Gastroesophageal sphincter (tissue), 4 donors: Measurements from ENCODE around the gene GRID2. TPM values are rescaled to one million over a fixed set of nuclear protein-coding genes. Genes with fewer than 3 reads are reported as not detected.

Experiments used
- ATAC-seq: fragments of 150-250 bp; one replicate; pipeline ENCODE4 v1.9.1; 2016; ENCODE audit warnings: mild to moderate bottlenecking, moderate library complexity
- H3K27ac ChIP-seq, 4 donors: fragments of 200-600 bp; sonication (generic) in 3 of 4; 1 replicate in 3 of 4; 2 replicates in 1 of 4; pipeline ENCODE4 v1.5.1; 2016 to 2019
- H3K27me3 ChIP-seq: fragments of 200-600 bp; sonication (generic); one replicate; pipeline ENCODE4 v1.5.1; 2019
- H3K36me3 ChIP-seq, 2 donors: fragments of 200-600 bp; sonication (generic); one replicate each; pipeline ENCODE4 v1.5.1; 2019; ENCODE audit warnings: control low read depth in 1 of 2
- H3K4me1 ChIP-seq, 3 donors: fragments of 200-600 bp; sonication (generic); 1 replicate in 2 of 3; 2 replicates in 1 of 3; pipeline ENCODE4 v1.5.1; 2016 to 2019; ENCODE audit warnings: control low read depth in 2 of 3
- H3K4me3 ChIP-seq, 2 donors: fragments of 200-600 bp; sonication (generic); one replicate each; pipeline ENCODE4 v1.5.1; 2019; ENCODE audit warnings: mild to moderate bottlenecking in 1 of 2, moderate library complexity in 1 of 2
- H3K9me3 ChIP-seq, 3 donors: fragments of 200-600 bp; sonication (generic); one replicate each; pipeline ENCODE4 v1.5.1; 2017 to 2019; ENCODE audit warnings: control low read depth in 2 of 3
- CTCF ChIP-seq, 4 experiments: fragments of 200-600 bp in 2 of 4; fragments of 450-650 bp in 2 of 4; sonication (generic) in 1 of 4; IDR thresholded peaks; one replicate each; pipeline ENCODE4 v1.5.1; 2017 to 2019; ENCODE audit warnings: antibody characterized with exemption in 4 of 4, mild to moderate bottlenecking in 2 of 4, moderate library complexity in 2 of 4
- EP300 ChIP-seq: sonication (generic); formaldehyde crosslinking; IDR thresholded peaks from one replicate; pipeline ENCODE4 v1.6.1; 2017; ENCODE audit warnings: antibody characterized with exemption, mild to moderate bottlenecking
- POLR2A ChIP-seq, 2 donors: fragments of 450-650 bp; IDR thresholded peaks; one replicate each; pipeline ENCODE4 v1.6.1; 2017; ENCODE audit warnings: antibody characterized with exemption in 2 of 2, mild to moderate bottlenecking in 2 of 2, moderate library complexity in 1 of 2
- POLR2AphosphoS5 ChIP-seq: sonication (generic); formaldehyde crosslinking; IDR thresholded peaks from one replicate; pipeline ENCODE4 v1.6.1; 2017; ENCODE audit warnings: antibody characterized with exemption
- WGBS, 2 donors: methylation state at CpG; one replicate each; pipeline ENCODE4 v1.1.5; 2018; ENCODE audit warnings: low coverage in 1 of 2; 5-methylcytosine and 5-hydroxymethylcytosine counted together
- total RNA-seq, 4 donors: library from RNA; depleted of rRNA; stranded (reverse); fragments of >200 nt; gene quantifications; one replicate each; pipeline ENCODE4 v1.1.0, GENCODE V29; 2016

Gene GRID2
- total RNA-seq, 4 donors from 2014 or later: 0.81 TPM; not detected in 3

GRCh38 chr4:92677805-92678204 is 374.0 kb downstream of the GRID2 start:
- no peaks in the 10 kb centered on the region for H3K36me3 ChIP-seq
- H3K4me3 ChIP-seq: no peak overlapping the region
- no peak for TF ChIP-seq CTCF (IDR thresholded peaks at IDR 0.05)
- H3K27me3 ChIP-seq: no peaks in the 10 kb centered on the region
- 91 to 92% methylated on average over 3 of the region's 3 CpGs for WGBS, 2 donors
- H3K9me3 ChIP-seq: no peaks in the 10 kb centered on the region
- no peaks in the 10 kb centered on the region for H3K4me1 ChIP-seq
- ATAC-seq: no peak
- no peak overlapping the region for H3K27ac ChIP-seq

GRCh38 chr4:92678292-92678691 is 374.5 kb downstream of the GRID2 start:
- H3K4me1 ChIP-seq: no peaks in the 10 kb centered on the region
- no peak overlapping the region for H3K27ac ChIP-seq
- no peak overlapping the region for H3K4me3 ChIP-seq
- H3K27me3 ChIP-seq: no peaks in the 10 kb centered on the region
- 88 to 89% methylated on average over 4 of the region's 4 CpGs for WGBS, 2 donors
- ATAC-seq: no peak
- no peaks in the 10 kb centered on the region for H3K9me3 ChIP-seq
- no peaks in the 10 kb centered on the region for H3K36me3 ChIP-seq
- TF ChIP-seq POLR2A (IDR thresholded peaks at IDR 0.05) (no peak), EP300 (no peak), POLR2AphosphoS5 (no peak), CTCF (IDR thresholded peaks at IDR 0.05) (no peak)

- Histone ChIP-seq H3K27me3 (no peaks in the 10 kb centered on the region), H3K36me3 (no peaks in the 10 kb centered on the region), H3K27ac (no peak overlapping the region), H3K9me3 (no peaks in the 10 kb centered on the region), H3K4me3 (no peak overlapping the region), H3K4me1 (no peaks in the 10 kb centered on the region)
- no peak for ATAC-seq
- WGBS, 2 donors: 83 to 100% methylated on average over 1 of the region's 1 CpG
- TF ChIP-seq CTCF (IDR thresholded peaks at IDR 0.05): no peak
- TF ChIP-seq POLR2A (IDR thresholded peaks at IDR 0.05): no peak
- no peak for TF ChIP-seq POLR2AphosphoS5
- no peak for TF ChIP-seq EP300
Observed at GRCh38 chr4:92679149-92679548, 375.4 kb downstream of the GRID2 start.

- H3K4me1 ChIP-seq: no peaks in the 10 kb centered on the region
- TF ChIP-seq POLR2AphosphoS5 (no peak), CTCF (IDR thresholded peaks at IDR 0.05) (no peak), POLR2A (IDR thresholded peaks at IDR 0.05) (no peak)
- H3K27ac ChIP-seq: no peak overlapping the region
- no peaks in the 10 kb centered on the region for H3K9me3 ChIP-seq
- no peaks in the 10 kb centered on the region for H3K27me3 ChIP-seq
- no peaks in the 10 kb centered on the region for H3K36me3 ChIP-seq
- no peak for ATAC-seq
- WGBS, 2 donors: 74 to 88% methylated on average over 2 to 3 of the region's 3 CpGs
- H3K4me3 ChIP-seq: no peak overlapping the region
Observed at GRCh38 chr4:92714640-92715039, 410.9 kb downstream of the GRID2 start.

- Histone ChIP-seq H3K36me3 (no peaks in the 10 kb centered on the region), H3K4me3 (no peak overlapping the region), H3K4me1 (no peaks in the 10 kb centered on the region), H3K27ac (no peak overlapping the region), H3K27me3 (no peaks in the 10 kb centered on the region), H3K9me3 (no peaks in the 10 kb centered on the region)
- 40% methylated on average over 1 of the region's 1 CpG; no CpG with 5 or more reads in 1 of the 2 donors for WGBS, 2 donors
- TF ChIP-seq CTCF (IDR thresholded peaks at IDR 0.05): no peak
- TF ChIP-seq EP300: no peak
- TF ChIP-seq POLR2AphosphoS5: no peak
- no peak for TF ChIP-seq POLR2A (IDR thresholded peaks at IDR 0.05)
- ATAC-seq: no peak
Observed at GRCh38 chr4:92733231-92733630, 429.5 kb downstream of the GRID2 start.
